GM18951 (cell line): ENCODE measurements around the gene CADM3.

ENCODE experiments used
- POLR2A ChIP-seq: IDR thresholded peaks from 4 replicates; pipeline ENCODE4 v1.6.1; 2011; ENCODE audit warnings: mild to moderate bottlenecking; ENCODE audit not compliant: insufficient read length, insufficient read depth; ENCODE audit errors: extremely low read depth
- in situ Hi-C: fragments of 300-500 bp; cut with MboI; formaldehyde crosslinking; loops from one replicate; pipeline ENCODE4 v1.12.0; 2022; ENCODE audit warnings: low sequenced_read_pairs, mixed read lengths, inconsistent platforms; ENCODE audit not compliant: unreplicated experiment

CADM3 gene

GRCh38 chr1:159181328-159182024 is 10.1 kb downstream of the CADM3 start:
- in situ Hi-C loops, result no loop called here
- no peak for TF ChIP-seq POLR2A

GRCh38 chr1:159184201-159184600 is 12.8 kb downstream of the CADM3 start:
- in situ Hi-C loops, result no loop called here
- TF ChIP-seq POLR2A, result no peak

DNA sequence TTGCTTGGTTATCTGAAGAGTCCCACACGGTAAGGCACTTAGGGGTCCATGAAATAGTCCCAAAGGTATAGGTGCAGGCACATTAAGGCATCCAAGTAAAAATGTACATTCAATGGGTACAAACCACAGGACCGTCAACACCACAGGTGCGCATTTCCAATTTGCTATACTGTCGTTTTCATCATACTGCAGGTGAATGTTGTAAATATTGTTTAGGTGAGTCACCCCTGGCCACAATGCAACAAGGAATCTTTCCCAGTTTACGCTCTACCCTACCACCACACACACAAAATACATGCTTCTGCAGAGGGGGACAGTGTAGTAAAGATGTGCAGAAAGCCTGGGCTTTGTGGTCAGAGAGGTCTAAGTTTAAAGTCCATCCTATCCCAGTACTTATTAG is 13.7 kb downstream of the CADM3 start:
- TF ChIP-seq POLR2A, result no peak
- in situ Hi-C loops, result no loop called here

DNA sequence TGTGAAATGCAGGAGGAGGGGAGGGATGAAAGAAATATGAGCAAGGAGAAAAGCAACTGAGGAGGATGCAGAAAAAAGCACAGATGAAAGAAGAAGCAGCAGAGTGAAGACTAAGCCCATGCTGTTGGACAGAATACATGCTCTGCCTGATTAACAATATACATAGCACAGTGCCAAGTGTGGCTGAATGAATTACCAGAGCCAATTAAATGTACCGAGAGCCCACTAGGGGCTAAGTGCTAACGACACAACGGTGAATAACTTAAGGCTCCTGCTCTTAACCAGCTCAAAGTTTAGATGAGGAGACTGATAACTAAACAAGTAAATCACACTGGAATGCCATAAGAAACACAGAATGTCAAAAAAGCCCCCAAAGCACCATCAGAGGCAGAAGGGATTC is 15.6 kb downstream of the CADM3 start:
- no peak for TF ChIP-seq POLR2A
- in situ Hi-C loops, result no loop called here

GRCh38 chr1:159187647-159188374 is 16.4 kb downstream of the CADM3 start:
- no peak for TF ChIP-seq POLR2A
- in situ Hi-C loops, result no loop called here

DNA sequence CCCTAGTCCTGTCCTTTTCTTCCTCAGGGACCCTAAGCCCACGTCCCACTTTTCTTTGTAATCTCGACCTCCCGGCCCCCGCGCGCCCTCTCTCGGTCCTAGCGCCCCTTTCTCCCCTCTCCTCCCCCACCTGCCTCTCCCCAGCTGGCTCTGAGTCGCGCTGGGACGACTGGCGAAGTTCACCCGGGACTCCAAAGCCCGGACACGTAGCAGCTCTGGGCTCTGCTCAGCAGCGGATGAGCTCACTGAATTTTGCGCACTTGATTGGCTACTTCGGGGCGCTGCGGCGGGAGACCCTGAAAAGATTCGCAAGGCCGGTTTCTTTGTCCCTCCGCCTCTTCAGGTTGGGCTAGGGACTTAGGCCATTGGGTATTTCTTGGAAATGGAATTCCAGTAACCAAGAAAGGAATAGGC is 17.0 kb downstream of the CADM3 start:
- in situ Hi-C loops, result no loop called here
- TF ChIP-seq POLR2A, result no peak

- no peak for TF ChIP-seq POLR2A
These were observed 19.0 kb downstream of the CADM3 start for GRCh38 chr1:159190441-159190840.

GRCh38 chr1:159196543-159196942 is 25.1 kb downstream of the CADM3 start:
- in situ Hi-C loops, result no loop called here
- no peak for TF ChIP-seq POLR2A

More at GRCh38 chr1:159190441-159190840, 19.0 kb downstream of the CADM3 start:
- in situ Hi-C loops, result no loop called here

- in situ Hi-C loops, result no loop called here
- TF ChIP-seq POLR2A, result no peak
These were observed 26.4 kb downstream of the CADM3 start for GRCh38 chr1:159197561-159198557.

- in situ Hi-C loops, result no loop called here
- TF ChIP-seq POLR2A, result no peak
These were observed 28.5 kb downstream of the CADM3 start for GRCh38 chr1:159199901-159200300.

- in situ Hi-C loops, result no loop called here
- TF ChIP-seq POLR2A, result no peak
These were observed 29.4 kb downstream of the CADM3 start for GRCh38 chr1:159200769-159201168.

DNA sequence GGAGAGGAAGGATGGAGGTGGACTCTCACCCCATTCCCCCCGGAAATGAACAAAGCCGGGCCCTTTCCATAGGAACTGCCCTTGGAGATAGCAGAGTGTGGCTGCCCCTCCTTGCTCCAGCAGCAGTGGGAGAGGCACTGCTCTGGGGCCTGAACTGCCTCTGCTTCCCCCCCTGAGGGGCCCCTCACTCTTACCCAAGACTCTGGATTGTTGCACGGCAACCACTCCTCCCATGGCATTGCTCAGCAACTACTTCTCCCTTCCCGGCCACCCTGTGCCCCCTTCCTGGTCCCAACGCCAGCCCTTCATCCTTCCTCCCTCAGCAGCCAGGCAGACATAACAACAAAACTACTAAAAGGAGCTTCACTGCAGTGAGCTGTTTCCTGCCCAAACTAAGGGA is 30.2 kb downstream of the CADM3 start:
- in situ Hi-C loops, result no loop called here
- TF ChIP-seq POLR2A, result no peak

GRCh38 chr1:159203610-159204009 is 32.2 kb downstream of the CADM3 start:
- no peak for TF ChIP-seq POLR2A
- in situ Hi-C loops, result no loop called here
